ENCODE results near the gene FBXO31.

FBXO31 gene

GRCh38 chr16:87305505-87306391 is 77.8 kb downstream of the FBXO31 start:
- DNase-seq: no peak

- no peak for DNase-seq
Observed at GRCh38 chr16:87304951-87305350, 78.6 kb downstream of the FBXO31 start.

- DNase-seq: no peak
Observed at GRCh38 chr16:87303962-87304521, 79.5 kb downstream of the FBXO31 start.

- DNase-seq: no peak
Observed at GRCh38 chr16:87303431-87303930, 80.1 kb downstream of the FBXO31 start.

- no peak for DNase-seq
Observed at GRCh38 chr16:87298857-87299465, 84.6 kb downstream of the FBXO31 start.

GRCh38 chr16:87297918-87298631 is 85.5 kb downstream of the FBXO31 start:
- DNase-seq: no peak

- no peak for DNase-seq
Observed at GRCh38 chr16:87297407-87297806, 86.2 kb downstream of the FBXO31 start.

- DNase-seq: no peak
Observed at GRCh38 chr16:87295661-87296531, 87.7 kb downstream of the FBXO31 start.

GRCh38 chr16:87295259-87295658 is 88.3 kb downstream of the FBXO31 start:
- DNase-seq: no peak

GRCh38 chr16:87293990-87294389 is 89.6 kb downstream of the FBXO31 start:
- no peak for DNase-seq

- no peak for DNase-seq
Observed at GRCh38 chr16:87291944-87292343, 91.6 kb downstream of the FBXO31 start.

GRCh38 chr16:87288753-87289362 is 94.7 kb downstream of the FBXO31 start:
- no peak for DNase-seq

- DNase-seq: no peak
Observed at GRCh38 chr16:87286839-87287626, 96.5 kb downstream of the FBXO31 start.

- no peak for DNase-seq
Observed at GRCh38 chr16:87284183-87284582, 99.4 kb downstream of the FBXO31 start.

GRCh38 chr16:87279094-87279658 is 104.4 kb downstream of the FBXO31 start:
- DNase-seq: no peak

GRCh38 chr16:87278191-87279093 is 105.1 kb downstream of the FBXO31 start:
- no peak for DNase-seq

Measured in NCI-H510A (cell line).